GM12878 (cell line): ENCODE results near the gene NUDT22. TPM values are rescaled to one million over a fixed set of nuclear protein-coding genes. Genes with fewer than 3 reads are reported as not detected.

Experiments
- ATAC-seq: fragments of 200-7000 bp; cut with Tn5 transposase; 3 replicates; pipeline ENCODE4 v1.9.1; 2020; ENCODE audit warnings: mild to moderate bottlenecking, moderate library complexity
- BruUV-seq: library from RNA; stranded (reverse); fragments of 400-500 nt; replicated peaks from 2 replicates; lab custom pipeline; 2021; lab: Mats Ljungman, UMichigan
- CTCF ChIA-PET: fragments of 300-600 bp; sonication (Branson Sonifier 250); formaldehyde crosslinking; extraction: SDS; loops from one replicate; lab custom pipeline; 2021; ENCODE audit warnings: inconsistent platforms; lab: Yijun Ruan, JAX
- POLR2A ChIA-PET: fragments of 350-600 bp; formaldehyde crosslinking; extraction: SDS; loops from one replicate; lab custom pipeline; 2021; ENCODE audit warnings: inconsistent platforms; lab: Charles Lee
- RAD21 ChIA-PET: fragments of 300-600 bp; sonication (Branson Sonifier 250); formaldehyde crosslinking; loops from one replicate; lab custom pipeline; 2023; ENCODE audit warnings: antibody characterized with exemption; ENCODE audit not compliant: unreplicated experiment; lab: Charles Lee
- SMC1A ChIA-PET: fragments of 300-600 bp; sonication (Branson Sonifier 250); formaldehyde crosslinking; loops from one replicate; lab custom pipeline; 2023; ENCODE audit not compliant: unreplicated experiment, uncharacterized antibody; lab: Charles Lee
- DNase-seq: peaks from one replicate; pipeline ENCODE4 v3.0.0-alpha.2; 2011; ENCODE audit warnings: low read depth, low spot score
- FAIRE-seq: peaks from 3 replicates; lab custom pipeline; 2011; peaks lifted over from hg19 to GRCh38; lab: Jason Lieb, UNC
- H2AFZ ChIP-seq: 2 replicates; pipeline ENCODE4 v1.6.0; 2011; ENCODE audit warnings: low read depth, low read length, control low read depth; ENCODE audit not compliant: control insufficient read depth
- H3K27ac ChIP-seq: 2 replicates; pipeline ENCODE4 v1.5.1; 2011; ENCODE audit warnings: control low read depth; ENCODE audit not compliant: control insufficient read depth, insufficient read depth
- H3K27me3 ChIP-seq, 2 experiments: replicated peaks in 1 of 2; 2 replicates each; pipeline versions ENCODE4 v1.6.0 to v1.6.1; 2011; ENCODE audit warnings: low read length in 1 of 2; ENCODE audit not compliant: control insufficient read depth in 2 of 2, insufficient read depth in 2 of 2
- H3K36me3 ChIP-seq, 2 experiments: 2 replicates each; pipeline ENCODE4 v1.5.1; 2011; ENCODE audit warnings: low read length in 1 of 2; ENCODE audit not compliant: control insufficient read depth in 2 of 2, insufficient read depth in 2 of 2
- H3K4me1 ChIP-seq: 2 replicates; pipeline ENCODE4 v1.6.1; 2011; ENCODE audit warnings: mild to moderate bottlenecking, low read length, moderate library complexity, mixed read lengths; ENCODE audit not compliant: control insufficient read depth, insufficient read depth
- H3K4me2 ChIP-seq: 2 replicates; pipeline ENCODE4 v1.6.0; 2011; ENCODE audit warnings: control low read depth; ENCODE audit not compliant: control insufficient read depth, insufficient read depth
- H3K4me3 ChIP-seq: fragments of 200-600 bp; sonication (generic); 2 replicates; pipeline ENCODE4 v1.5.1; 2016
- H3K79me2 ChIP-seq: 2 replicates; pipeline ENCODE4 v1.6.0; 2011; ENCODE audit warnings: low read length; ENCODE audit not compliant: control insufficient read depth, insufficient read depth
- H3K9ac ChIP-seq: 2 replicates; pipeline ENCODE4 v1.8.0; 2011; ENCODE audit warnings: low read length, control low read depth, mixed read lengths; ENCODE audit not compliant: control insufficient read depth, insufficient read depth
- H3K9me3 ChIP-seq: replicated peaks from 3 replicates; pipeline ENCODE4 v1.5.1; 2011; ENCODE audit warnings: mild to moderate bottlenecking, low read length; ENCODE audit not compliant: control insufficient read depth, insufficient read depth
- H4K20me1 ChIP-seq: 2 replicates; pipeline ENCODE4 v1.6.0; 2011; ENCODE audit not compliant: control insufficient read depth, insufficient read depth
- CBFB ChIP-seq: IDR thresholded peaks from 2 replicates; pipeline ENCODE4 v1.6.1; 2016; ENCODE audit warnings: antibody characterized with exemption, low read depth
- E2F8 ChIP-seq: fragments of 450-650 bp; IDR thresholded peaks from 2 replicates; pipeline ENCODE4 v1.6.1; 2018; ENCODE audit warnings: mild to moderate bottlenecking, low read depth, moderate library complexity; ENCODE audit not compliant: partially characterized antibody
- FOS ChIP-seq: IDR thresholded peaks from 3 replicates; pipeline ENCODE4 v1.6.1; 2011; ENCODE audit warnings: borderline replicate concordance; ENCODE audit not compliant: insufficient read length; ENCODE audit errors: extremely low read depth
- HDAC6 ChIP-seq: fragments of 200-600 bp; sonication (generic); IDR thresholded peaks from one replicate; pipeline ENCODE4 v1.8.0; 2017; ENCODE audit warnings: antibody characterized with exemption; ENCODE audit not compliant: unreplicated experiment
- JUNB ChIP-seq: IDR thresholded peaks from 2 replicates; pipeline ENCODE4 v1.6.1; 2016; ENCODE audit warnings: antibody characterized with exemption, mild to moderate bottlenecking
- KLF5 ChIP-seq: fragments of 450-650 bp; IDR thresholded peaks from 2 replicates; pipeline ENCODE4 v1.6.1; 2014; ENCODE audit warnings: mild to moderate bottlenecking; ENCODE audit not compliant: partially characterized antibody
- MTA2 ChIP-seq: fragments of 450-650 bp; IDR thresholded peaks from 2 replicates; pipeline ENCODE4 v1.6.1; 2016; ENCODE audit warnings: low read depth, mild to moderate bottlenecking, moderate library complexity
- MXI1 ChIP-seq: fragments of 150-350 bp; IDR thresholded peaks from 2 replicates; pipeline ENCODE4 v1.6.1; 2011; ENCODE audit warnings: low read depth, mild to moderate bottlenecking, inconsistent platforms, low read length, improper control_type of control experiment
- NFXL1 ChIP-seq: fragments of 450-650 bp; IDR thresholded peaks from 2 replicates; pipeline ENCODE4 v1.6.1; 2017; ENCODE audit warnings: antibody characterized with exemption, mild to moderate bottlenecking, borderline replicate concordance
- PML ChIP-seq: IDR thresholded peaks from 2 replicates; pipeline ENCODE4 v1.6.1; 2012; ENCODE audit warnings: low read length, inconsistent platforms
- RAD51 ChIP-seq: fragments of 450-650 bp; IDR thresholded peaks from 2 replicates; pipeline ENCODE4 v1.6.1; 2016; ENCODE audit warnings: moderate library complexity, mild to moderate bottlenecking, inconsistent platforms
- TAF1 ChIP-seq: IDR thresholded peaks from 2 replicates; pipeline ENCODE4 v1.6.1; 2011; ENCODE audit warnings: mild to moderate bottlenecking, low read depth, low read length, borderline replicate concordance
- YY1 ChIP-seq: IDR thresholded peaks from 2 replicates; pipeline ENCODE4 v1.6.1; 2011; ENCODE audit warnings: low read depth, mild to moderate bottlenecking, low read length
- ZNF217 ChIP-seq: fragments of 450-650 bp; IDR thresholded peaks from 2 replicates; pipeline ENCODE4 v1.6.1; 2017; ENCODE audit warnings: antibody characterized with exemption, mild to moderate bottlenecking
- ZNF24 ChIP-seq: fragments of 450-650 bp; IDR thresholded peaks from 2 replicates; pipeline ENCODE4 v1.6.1; 2017; ENCODE audit warnings: antibody characterized with exemption, mild to moderate bottlenecking
- ZNF384 ChIP-seq: IDR thresholded peaks from 2 replicates; pipeline ENCODE4 v1.6.1; 2012; ENCODE audit warnings: low read depth, mild to moderate bottlenecking, low read length, improper control_type of control experiment, borderline replicate concordance
- WGBS: methylation state at CpG from one replicate; pipeline ENCODE4 v1.1.6; 2016; ENCODE audit warnings: low lambda C conversion rate; ENCODE audit not compliant: insufficient replicate concordance, insufficient coverage; ENCODE audit errors: missing lambda C conversion rate; 5-methylcytosine and 5-hydroxymethylcytosine counted together
- in situ Hi-C: fragments of 300-500 bp; cut with MboI; formaldehyde crosslinking; loops from 9 replicates; pipeline ENCODE4 v1.14.3; 2018; ENCODE audit warnings: mixed read lengths
- intact Hi-C: fragments of 100-400 bp; cut with micrococcal nuclease; formaldehyde crosslinking; loops from one replicate; pipeline ENCODE4 v1.14.2; 2022; ENCODE audit not compliant: unreplicated experiment
- polyA plus RNA-seq, 11 experiments: library from polyadenylated mRNA; depleted of rRNA in 4 of 11; unstranded in 6 of 11; stranded (reverse) in 5 of 11; fragments of >200 nt; fragmentation: Nextera tagmentation in 4 of 11; fragmentation: Illumina TruSeq in 1 of 11; extraction: Ambion mirVana in 4 of 11; extraction: Trizol in 1 of 11; gene quantifications; 1 replicate in 1 of 11; 2 replicates in 10 of 11; pipeline versions ENCODE4 v1.2.1 to v1.2.3, GENCODE V29; 2011 to 2016; ENCODE audit warnings: inconsistent platforms in 2 of 11, missing spikeins in 2 of 11, low read depth in 1 of 11
- total RNA-seq, 4 experiments: library from RNA; depleted of rRNA in 3 of 4; stranded (reverse); fragments of >200 nt in 3 of 4; fragmentation: Illumina TruSeq in 1 of 4; extraction: Trizol in 1 of 4; gene quantifications; 2 replicates each; pipeline versions ENCODE4 v1.2.1 to v1.2.3, GENCODE V29; 2013 to 2021
- TF ChIP-seq, protein P1 (sequence below): fragments of 450-650 bp; IDR thresholded peaks from 2 replicates; pipeline ENCODE4 v1.6.1; 2016; ENCODE audit warnings: mild to moderate bottlenecking

Gene NUDT22
- total and polyA plus RNA-seq, 10 of the 15 experiments (the other 5 are each of a cell fraction or from before 2014, with no cell fraction given) = 6.7 to 115 (median 64.7) TPM

DNA sequence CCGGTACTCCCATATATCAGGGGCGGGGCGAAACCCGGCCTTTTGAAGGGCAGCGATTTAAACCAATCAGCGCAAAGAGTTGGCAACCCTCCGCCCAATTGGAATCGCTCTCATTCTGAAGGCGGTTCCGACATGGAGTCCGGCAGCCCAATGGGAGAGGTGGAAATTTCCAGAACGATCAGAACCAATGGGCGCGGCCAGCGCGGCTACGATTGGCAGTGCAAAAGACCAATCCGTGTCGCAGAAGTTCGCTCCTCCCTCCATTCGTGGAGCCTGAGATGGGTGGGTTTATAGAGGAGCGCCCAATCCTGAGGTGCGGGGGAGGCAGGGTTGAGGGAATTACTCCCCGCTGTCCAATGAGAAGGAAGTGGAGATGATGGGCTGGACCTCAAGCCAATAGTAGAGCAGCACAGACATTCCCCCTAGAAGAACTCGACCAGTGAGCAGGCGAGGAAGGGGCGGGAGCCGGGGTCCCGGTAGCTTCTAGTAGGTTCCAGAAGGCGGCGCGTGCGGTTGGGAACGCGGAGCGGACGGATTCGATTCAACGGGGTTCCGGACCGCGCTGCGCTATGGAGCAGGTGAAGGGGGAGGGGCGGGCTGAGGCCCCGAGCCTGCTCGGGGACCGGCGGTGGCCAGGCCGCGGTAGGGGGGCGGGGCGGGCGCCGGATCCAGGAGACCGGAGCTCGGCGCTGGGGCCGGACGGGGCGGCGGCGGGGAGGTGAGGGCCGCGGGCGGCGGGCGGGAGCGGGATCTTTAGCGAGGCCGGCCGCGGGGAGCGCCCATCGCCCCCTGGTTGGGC, 40.2 kb upstream of the NUDT22 start, which contains the start of gene STIP1:
Gene STIP1 (plus strand): TSS at position 479 of the 799 bp plus-strand sequence. CDS start 91 bp downstream, at position 570.
- Histone ChIP-seq H3K27me3 (no peaks in the 10 kb centered on the region), H2AFZ (peak within 1 kb of the TSS; percentile 53), H3K27ac (peak within 1 kb of the TSS; percentile 68), H3K4me2 (peak within 1 kb of the TSS; percentile 98), H3K9ac (peak within 1 kb of the TSS; percentile 80), H4K20me1 (peaks cover 3% of the 10 kb centered on the region; the same call in 1 of the 2 replicates), H3K4me1 (peaks cover 20% of the 10 kb centered on the region), H3K4me3 (peak within 1 kb of the TSS; percentile 80), H3K79me2 (peaks cover 37% of the 10 kb centered on the region), H3K9me3 (no peaks in the 10 kb centered on the region), H3K36me3 (peaks cover 0 to 3% of the 10 kb centered on the region in 2 experiments; a peak in 1 of 4 replicates)
- SMC1A ChIA-PET = interaction anchor here (1.0 to 2.3 kb wide), 2 partner anchors 10 to 20 kb away, joined by 3 to 15 read pairs; partner anchors contain the start of gene FERMT3
- ATAC-seq (peak; percentile 93), DNase-seq (peak; percentile 100), FAIRE-seq (peak; percentile 100)
- POLR2A ChIA-PET = interaction anchor here (0.6 to 6.4 kb wide), 12 partner anchors 10 to 530 kb away, joined by 3 to 68 read pairs (median 4); partner anchors contain the start of genes ESRRA, FERMT3, FKBP2 and NUDT22
- BruUV-seq = no TSS peak
- CTCF ChIA-PET = interaction anchor here (0.6 to 5.6 kb wide), 12 partner anchors 11 to 155 kb away, joined by 3 to 52 read pairs (median 5); partner anchors contain the start of genes CATSPERZ, FERMT3, PLCB3 and PRDX5
- under 1% methylated on average over 44 of the region's 74 CpGs for WGBS
- in situ Hi-C loops = no loop called here
- RAD21 ChIA-PET = interaction anchor here (1.0 to 2.5 kb wide), 4 partner anchors 20 to 169 kb away, joined by 3 to 32 read pairs (median 4); partner anchors contain the start of genes FERMT3, MACROD1 and TRMT112
- intact Hi-C loops = loop anchor here (2.0 kb wide), 1 partner anchor 19 kb away; no protein-coding TSS in a partner anchor
- TF ChIP-seq CBFB = no peak; the same call in 1 of the 2 replicates
- peak; percentile 98 for TF ChIP-seq FOS
- peak; percentile 74 for TF ChIP-seq MXI1
- TF ChIP-seq ZNF384 = no peak
- peak; percentile 38; the same call in 1 of the 2 replicates for TF ChIP-seq YY1
- peak; percentile 17 for TF ChIP-seq HDAC6
- no peak for TF ChIP-seq ZNF24
- TF ChIP-seq, protein P1, sequence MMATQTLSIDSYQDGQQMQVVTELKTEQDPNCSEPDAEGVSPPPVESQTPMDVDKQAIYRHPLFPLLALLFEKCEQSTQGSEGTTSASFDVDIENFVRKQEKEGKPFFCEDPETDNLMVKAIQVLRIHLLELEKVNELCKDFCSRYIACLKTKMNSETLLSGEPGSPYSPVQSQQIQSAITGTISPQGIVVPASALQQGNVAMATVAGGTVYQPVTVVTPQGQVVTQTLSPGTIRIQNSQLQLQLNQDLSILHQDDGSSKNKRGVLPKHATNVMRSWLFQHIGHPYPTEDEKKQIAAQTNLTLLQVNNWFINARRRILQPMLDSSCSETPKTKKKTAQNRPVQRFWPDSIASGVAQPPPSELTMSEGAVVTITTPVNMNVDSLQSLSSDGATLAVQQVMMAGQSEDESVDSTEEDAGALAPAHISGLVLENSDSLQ = peak; percentile 100
- no peak for TF ChIP-seq NFXL1
- peak; percentile 41 for TF ChIP-seq E2F8
- peak; percentile 97 for TF ChIP-seq KLF5
- TF ChIP-seq ZNF217 = no peak
- TF ChIP-seq MTA2 = no peak
- TF ChIP-seq RAD51 = no peak
- no peak for TF ChIP-seq PML
- peak; percentile 94 for TF ChIP-seq TAF1
- TF ChIP-seq JUNB = no peak
